GM21423 (cell line): ENCODE data around the gene AUH.

Experiments used
- ATAC-seq: cut with Tn5 transposase; IDR thresholded peaks from one replicate; pipeline ENCODE4 v1.9.1; 2021; ENCODE audit warnings: mild to moderate bottlenecking, moderate library complexity; ENCODE audit not compliant: unreplicated experiment

The AUH gene

DNA sequence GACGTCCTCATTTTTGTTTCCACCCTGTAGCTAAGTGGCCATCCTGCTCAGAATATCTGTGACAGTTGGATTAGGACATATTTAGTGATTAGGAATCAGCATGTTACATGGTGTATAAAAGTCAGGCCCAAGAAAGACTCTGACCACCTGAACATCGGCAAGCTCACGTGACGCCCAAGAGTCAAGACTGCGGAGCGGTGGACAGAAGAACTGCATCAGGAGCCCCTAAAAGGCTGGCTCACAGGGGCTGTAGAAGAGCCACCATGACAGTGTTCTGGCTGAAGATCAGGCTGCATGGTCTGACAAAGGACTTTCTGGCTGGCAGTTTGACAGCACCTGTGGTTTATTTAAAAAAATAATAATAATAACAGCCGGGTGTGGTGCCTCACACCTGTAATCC lies 185.3 kb downstream of the AUH start:
- no peak for ATAC-seq

DNA sequence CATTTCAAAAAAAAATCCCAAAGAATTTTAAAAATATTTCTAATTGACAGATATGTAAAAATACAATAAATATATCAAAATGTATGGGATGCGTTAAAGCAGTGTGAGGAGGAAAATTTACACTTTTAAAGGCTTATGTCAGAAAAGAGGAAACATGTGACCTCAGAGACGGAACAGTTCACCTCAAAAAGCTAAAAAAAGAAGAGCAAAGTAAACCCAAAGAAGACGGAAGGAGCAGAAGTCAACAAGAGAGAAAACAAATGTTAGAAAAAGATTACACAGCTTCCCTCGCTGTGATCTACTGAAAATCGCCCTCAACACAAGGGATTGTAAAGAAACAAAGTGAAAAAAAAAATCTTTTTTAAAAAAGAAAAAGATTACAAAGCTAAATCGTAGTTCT lies 186.9 kb downstream of the AUH start:
- peak; percentile 51 for ATAC-seq

DNA sequence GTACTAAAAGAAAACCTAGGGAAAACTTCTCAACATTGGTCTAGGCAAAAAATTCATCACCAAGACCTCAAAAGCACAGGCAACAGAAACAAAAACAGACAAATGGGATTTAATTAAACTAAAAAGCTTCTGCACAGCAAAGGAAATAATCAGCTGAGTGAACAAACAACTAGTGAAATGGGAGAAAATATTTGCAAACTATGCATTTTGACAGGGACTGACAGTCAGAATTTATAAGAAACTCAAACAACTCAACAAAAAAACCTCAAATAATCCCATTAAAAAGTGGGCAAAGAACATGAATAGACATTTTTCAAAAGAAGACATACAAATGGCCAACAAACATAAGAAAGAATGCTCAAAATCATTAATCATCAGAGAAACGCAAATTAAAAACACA lies 189.4 kb downstream of the AUH start:
- ATAC-seq = no peak

DNA sequence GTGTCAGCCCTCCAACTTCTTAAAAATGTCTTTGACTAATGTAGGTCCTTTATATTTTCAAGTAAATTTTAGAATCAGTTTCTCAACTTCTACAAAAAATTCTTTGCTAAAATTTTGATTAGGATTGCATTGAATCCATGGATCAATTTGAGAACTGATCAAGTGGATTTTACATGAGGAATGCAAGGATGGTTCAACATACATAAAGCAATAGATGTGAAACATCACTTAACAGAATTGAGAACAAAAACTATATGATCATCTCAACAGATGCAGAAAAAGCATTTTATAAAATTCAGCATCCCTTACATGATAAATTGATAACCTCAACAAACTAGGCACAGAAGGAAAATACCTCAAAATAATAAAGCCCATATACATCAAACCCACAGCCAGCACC lies 190.8 kb downstream of the AUH start:
- ATAC-seq = no peak

DNA sequence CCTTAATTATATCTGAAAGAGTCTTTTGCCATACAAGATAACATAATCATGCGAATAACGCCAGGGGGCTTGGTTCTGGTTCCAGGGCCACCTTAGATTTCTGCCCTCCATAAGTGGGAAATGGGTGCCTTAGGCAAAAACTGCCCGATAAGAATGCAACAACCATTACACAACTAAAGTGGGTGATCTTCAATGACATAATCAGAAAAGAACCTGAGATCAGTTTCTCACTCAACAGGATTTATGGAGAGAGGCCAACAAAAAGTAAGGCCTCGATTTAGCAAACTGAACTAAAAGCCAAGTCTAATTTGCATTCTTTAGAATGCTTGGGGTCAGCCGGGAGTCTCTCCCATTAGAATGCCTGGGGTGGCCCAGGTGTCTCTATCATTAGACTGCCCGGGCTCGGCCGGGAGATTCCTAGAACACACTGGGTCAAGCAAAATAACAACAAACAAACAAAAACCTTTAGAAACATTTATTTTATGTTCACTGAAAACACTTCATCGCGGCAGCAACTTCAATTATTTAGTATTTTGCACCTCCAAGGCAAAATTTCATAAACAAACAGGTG lies 194.8 kb downstream of the AUH start:
- no peak for ATAC-seq

DNA sequence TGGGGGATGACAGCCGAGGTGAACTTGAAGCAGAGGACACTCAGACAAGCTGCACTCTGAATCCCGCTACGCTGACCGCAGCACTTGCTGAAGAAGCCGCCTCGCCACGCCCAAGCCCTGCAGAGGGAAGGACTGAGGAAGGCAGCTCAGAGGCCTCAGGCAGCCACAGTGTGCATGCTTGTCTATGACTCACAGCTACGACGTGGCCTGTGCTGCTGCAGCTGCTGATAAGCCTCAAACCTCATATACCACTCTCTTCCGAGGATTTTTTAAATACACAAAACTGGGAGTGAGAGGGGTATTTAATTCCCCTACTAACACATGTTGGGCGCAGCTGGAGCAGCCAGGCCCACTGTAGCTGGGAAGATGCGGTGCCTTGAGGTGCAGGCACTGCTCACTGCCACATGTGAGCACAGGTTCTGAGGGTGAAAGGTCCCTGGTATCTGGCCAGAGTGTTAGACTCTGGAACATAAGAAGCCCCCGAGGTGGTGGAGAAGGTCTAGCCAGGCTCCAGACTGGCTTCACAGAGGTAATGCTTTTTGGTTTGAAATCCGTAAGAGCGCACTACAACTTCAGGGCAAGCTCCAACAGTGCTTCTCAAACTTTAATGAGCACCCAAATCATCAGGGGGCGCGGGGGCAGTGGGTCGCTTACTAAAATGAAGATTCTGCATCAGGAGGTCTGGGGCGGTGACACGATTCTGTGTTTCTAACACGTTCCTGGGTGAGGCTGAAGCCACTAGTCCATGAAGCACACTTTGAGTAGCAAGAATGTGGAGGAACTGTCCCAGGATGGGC lies 196.8 kb downstream of the AUH start:
- peak; percentile 46 for ATAC-seq
